Measurements from ENCODE around the gene CBX5. TPM values are rescaled to one million over a fixed set of nuclear protein-coding genes. Genes with fewer than 3 reads are reported as not detected.

CBX5 gene
- total and polyA plus RNA-seq, 9 of the 15 experiments (the other 6 are each of a cell fraction or from before 2014, with no cell fraction given) = 32.6 to 102 (median 59.2) TPM

DNA sequence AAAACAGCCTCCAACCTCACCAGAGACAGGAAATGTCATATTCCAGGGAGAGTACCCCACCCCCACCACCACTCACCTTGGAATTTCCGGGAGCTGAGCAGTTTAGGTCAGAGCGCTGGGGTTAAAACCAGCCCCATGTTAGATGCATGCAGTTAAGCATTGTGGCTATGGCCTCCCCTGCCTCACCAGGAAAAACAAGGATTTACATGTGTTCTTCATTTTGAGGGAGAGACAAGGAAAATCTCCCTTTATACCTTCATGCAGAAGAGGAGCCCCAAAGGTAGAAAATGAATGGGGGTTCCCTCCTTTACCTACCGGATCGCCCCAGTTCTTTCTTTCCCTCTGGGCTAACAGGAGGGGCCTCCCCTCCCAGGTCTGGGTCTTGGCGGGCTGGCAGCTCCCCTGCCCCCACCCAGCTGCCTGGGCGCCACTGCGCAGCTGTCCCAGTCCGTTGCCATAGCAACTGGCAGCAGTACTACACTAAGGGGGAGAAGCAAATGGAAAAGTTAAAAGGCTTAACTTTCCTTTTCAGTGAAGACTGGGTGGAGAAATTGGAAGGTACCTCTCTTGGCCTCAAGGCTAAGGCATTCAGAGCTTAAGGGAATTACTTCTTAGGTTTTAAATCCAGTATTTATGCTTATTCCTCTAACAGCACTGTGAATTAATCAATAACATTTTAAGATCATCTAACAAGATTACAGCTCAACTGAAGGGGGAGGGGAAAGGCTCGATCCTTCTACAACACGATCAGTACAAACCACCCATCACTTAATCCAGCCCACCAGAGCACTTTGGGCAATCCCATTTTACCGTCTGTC, 20.5 kb downstream of the CBX5 start:
- CTCF ChIA-PET (ENCODE audit: low intra/inter-chr PET ratio) = interaction anchor here (1.0 kb wide), 1 partner anchor 77 kb away, joined by 4 read pairs; no protein-coding TSS in a partner anchor
- peak overlapping the region; percentile 63 to 79 for H3K9ac ChIP-seq (ENCODE audit: insufficient read depth in 1 of 2, low read depth in 2 of 2, low read length in 2 of 2)
- TF ChIP-seq FOSL1 (tag; conservative IDR thresholded peaks at IDR 0.05) (no peak), KLF10 (CRISPR knock-in tag; IDR thresholded peaks at IDR 0.05) (no peak), NFE2 (IDR thresholded peaks at IDR 0.05; ENCODE audit: low read depth) (no peak), ZNF584 (CRISPR knock-in tag; IDR thresholded peaks at IDR 0.05; ENCODE audit: low read depth) (no peak), FOXM1 (IDR thresholded peaks at IDR 0.05; ENCODE audit: low read depth) (peak; percentile 24; the same call in 1 of the 2 replicates), FOXM1 (CRISPR knock-in tag; IDR thresholded peaks at IDR 0.05; ENCODE audit: low read depth) (no peak), TAF9B (IDR thresholded peaks at IDR 0.05; ENCODE audit: partially characterized antibody) (peak; percentile 53), DDX20 (tag; IDR thresholded peaks at IDR 0.05; ENCODE audit: low read depth) (no peak), JUND (IDR thresholded peaks at IDR 0.05; ENCODE audit: borderline replicate concordance, low read depth, low read length) (0 out of 2 replicates have a peak, but pooled peaks have one; percentile 4), JUND (tag; IDR thresholded peaks at IDR 0.05; ENCODE audit: borderline replicate concordance, low read depth, low read length) (no peak)
- TF ChIP-seq, protein P1, sequence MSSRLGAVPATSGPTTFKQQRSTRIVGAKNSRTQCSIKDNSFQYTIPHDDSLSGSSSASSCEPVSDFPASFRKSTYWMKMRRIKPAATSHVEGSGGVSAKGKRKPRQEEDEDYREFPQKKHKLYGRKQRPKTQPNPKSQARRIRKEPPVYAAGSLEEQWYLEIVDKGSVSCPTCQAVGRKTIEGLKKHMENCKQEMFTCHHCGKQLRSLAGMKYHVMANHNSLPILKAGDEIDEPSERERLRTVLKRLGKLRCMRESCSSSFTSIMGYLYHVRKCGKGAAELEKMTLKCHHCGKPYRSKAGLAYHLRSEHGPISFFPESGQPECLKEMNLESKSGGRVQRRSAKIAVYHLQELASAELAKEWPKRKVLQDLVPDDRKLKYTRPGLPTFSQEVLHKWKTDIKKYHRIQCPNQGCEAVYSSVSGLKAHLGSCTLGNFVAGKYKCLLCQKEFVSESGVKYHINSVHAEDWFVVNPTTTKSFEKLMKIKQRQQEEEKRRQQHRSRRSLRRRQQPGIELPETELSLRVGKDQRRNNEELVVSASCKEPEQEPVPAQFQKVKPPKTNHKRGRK (tag; IDR thresholded peaks at IDR 0.05) = no peak
- TF ChIP-seq, protein P2, sequence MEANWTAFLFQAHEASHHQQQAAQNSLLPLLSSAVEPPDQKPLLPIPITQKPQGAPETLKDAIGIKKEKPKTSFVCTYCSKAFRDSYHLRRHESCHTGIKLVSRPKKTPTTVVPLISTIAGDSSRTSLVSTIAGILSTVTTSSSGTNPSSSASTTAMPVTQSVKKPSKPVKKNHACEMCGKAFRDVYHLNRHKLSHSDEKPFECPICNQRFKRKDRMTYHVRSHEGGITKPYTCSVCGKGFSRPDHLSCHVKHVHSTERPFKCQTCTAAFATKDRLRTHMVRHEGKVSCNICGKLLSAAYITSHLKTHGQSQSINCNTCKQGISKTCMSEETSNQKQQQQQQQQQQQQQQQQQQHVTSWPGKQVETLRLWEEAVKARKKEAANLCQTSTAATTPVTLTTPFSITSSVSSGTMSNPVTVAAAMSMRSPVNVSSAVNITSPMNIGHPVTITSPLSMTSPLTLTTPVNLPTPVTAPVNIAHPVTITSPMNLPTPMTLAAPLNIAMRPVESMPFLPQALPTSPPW (CRISPR knock-in tag; IDR thresholded peaks at IDR 0.05) = peak; percentile 72
- TF ChIP-seq, protein P3, sequence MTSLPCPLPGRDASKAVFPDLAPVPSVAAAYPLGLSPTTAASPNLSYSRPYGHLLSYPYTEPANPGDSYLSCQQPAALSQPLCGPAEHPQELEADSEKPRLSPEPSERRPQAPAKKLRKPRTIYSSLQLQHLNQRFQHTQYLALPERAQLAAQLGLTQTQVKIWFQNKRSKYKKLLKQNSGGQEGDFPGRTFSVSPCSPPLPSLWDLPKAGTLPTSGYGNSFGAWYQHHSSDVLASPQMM (CRISPR knock-in tag; IDR thresholded peaks at IDR 0.05) = no peak
- TF ChIP-seq, protein P4, sequence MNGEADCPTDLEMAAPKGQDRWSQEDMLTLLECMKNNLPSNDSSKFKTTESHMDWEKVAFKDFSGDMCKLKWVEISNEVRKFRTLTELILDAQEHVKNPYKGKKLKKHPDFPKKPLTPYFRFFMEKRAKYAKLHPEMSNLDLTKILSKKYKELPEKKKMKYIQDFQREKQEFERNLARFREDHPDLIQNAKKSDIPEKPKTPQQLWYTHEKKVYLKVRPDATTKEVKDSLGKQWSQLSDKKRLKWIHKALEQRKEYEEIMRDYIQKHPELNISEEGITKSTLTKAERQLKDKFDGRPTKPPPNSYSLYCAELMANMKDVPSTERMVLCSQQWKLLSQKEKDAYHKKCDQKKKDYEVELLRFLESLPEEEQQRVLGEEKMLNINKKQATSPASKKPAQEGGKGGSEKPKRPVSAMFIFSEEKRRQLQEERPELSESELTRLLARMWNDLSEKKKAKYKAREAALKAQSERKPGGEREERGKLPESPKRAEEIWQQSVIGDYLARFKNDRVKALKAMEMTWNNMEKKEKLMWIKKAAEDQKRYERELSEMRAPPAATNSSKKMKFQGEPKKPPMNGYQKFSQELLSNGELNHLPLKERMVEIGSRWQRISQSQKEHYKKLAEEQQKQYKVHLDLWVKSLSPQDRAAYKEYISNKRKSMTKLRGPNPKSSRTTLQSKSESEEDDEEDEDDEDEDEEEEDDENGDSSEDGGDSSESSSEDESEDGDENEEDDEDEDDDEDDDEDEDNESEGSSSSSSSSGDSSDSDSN (IDR thresholded peaks at IDR 0.05; ENCODE audit: borderline replicate concordance in 1 of 2, low read depth in 2 of 2, low read length in 2 of 2) = no peak

More for the DNA sequence above, 20.5 kb downstream of the CBX5 start:
- DNase-seq (ENCODE audit: extremely low read depth in 1 of 4, low spot score in 3 of 4) (peak; percentile 92 to 95 (median 92)), FAIRE-seq (peak; percentile 65), ATAC-seq (peak; percentile 87)
- H3K4me2 ChIP-seq (ENCODE audit: insufficient read depth, low read length) = peak overlapping the region; percentile 84
- no peaks in the 10 kb centered on the region for H3K9me1 ChIP-seq (ENCODE audit: control insufficient read depth, insufficient read depth, low read length)
- WGBS (ENCODE audit: insufficient coverage, low coverage, missing lambda C conversion rate) = 0% methylated on average over 11 of the region's 11 CpGs
- POLR2A ChIA-PET = interaction anchor here (0.6 to 2.5 kb wide), 10 partner anchors 8 to 102 kb away, joined by 3 to 20 read pairs (median 5); partner anchors contain the start of genes CBX5 and HNRNPA1
- no TSS peak for BruUV-seq (replicated peaks)
- peak overlapping the region; percentile 38 for H3K4me3 ChIP-seq
- peak overlapping the region; percentile 81 for H2AFZ ChIP-seq (ENCODE audit: low read depth, low read length)
- peaks cover 27 to 39% of the 10 kb centered on the region in 2 experiments for H3K4me1 ChIP-seq (replicated peaks in 1 of 2; ENCODE audit: control insufficient read depth in 2 of 2, insufficient read depth in 2 of 2, low read length in 2 of 2)
- peaks cover 27% of the 10 kb centered on the region for H3K36me3 ChIP-seq (ENCODE audit: control insufficient read depth, insufficient read depth, low read length)
- intact Hi-C loops (cut with micrococcal nuclease) (no loop called here), in situ Hi-C loops (cut with MboI) (no loop called here)
- no peaks in the 10 kb centered on the region for H3K27me3 ChIP-seq (ENCODE audit: control insufficient read depth in 2 of 2, insufficient read depth in 2 of 2, low read length in 2 of 2)
- no peaks in the 10 kb centered on the region for H3K9me3 ChIP-seq (replicated peaks; ENCODE audit: control insufficient read depth, insufficient read depth, low read depth, low read length)
- peaks cover 76% of the 10 kb centered on the region for H3K79me2 ChIP-seq (ENCODE audit: control insufficient read depth, insufficient read depth, low read length)
- H4K20me1 ChIP-seq (replicated peaks; ENCODE audit: control insufficient read depth, insufficient read depth, low read length) = no peaks in the 10 kb centered on the region
- H3K27ac ChIP-seq (ENCODE audit: extremely low read depth, low read depth, low read length) = peak overlapping the region; percentile 79
